ENCODE measurements around the gene POU6F2. TPM values are rescaled to one million over a fixed set of nuclear protein-coding genes. Genes with fewer than 3 reads are reported as not detected.

The POU6F2 gene
- total and polyA plus RNA-seq, 2 of the 4 experiments (the other 2 are of a cell fraction) = not detected

DNA sequence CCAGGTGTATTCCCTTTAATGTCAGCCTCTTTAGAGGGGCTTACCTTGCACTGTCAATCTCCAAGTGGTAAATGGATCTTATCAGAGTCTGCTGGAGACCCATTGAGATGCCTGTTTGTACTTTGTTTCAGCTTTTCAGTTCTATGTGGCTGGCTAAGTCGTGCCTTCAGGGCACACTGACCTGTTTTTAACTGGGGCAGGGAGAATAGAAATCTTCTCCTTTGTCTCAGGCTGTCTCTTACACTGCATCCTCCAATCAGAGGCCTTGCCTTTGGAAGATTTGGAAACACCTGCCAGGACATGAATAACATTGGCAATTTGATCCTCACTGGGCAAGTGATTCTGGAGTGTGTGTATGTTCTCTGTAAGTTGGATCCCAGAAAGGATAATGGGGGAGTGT lies 65.0 kb downstream of the POU6F2 start:
- WGBS, 2 experiments (ENCODE audit: extremely low coverage in 2 of 2, insufficient read length in 1 of 2) = no CpG with 5 or more reads among the region's 1 CpG
- dilution Hi-C loops (cut with HindIII; ENCODE audit: low sequenced_read_pairs, unreplicated experiment) = no loop called here
- POLR2A ChIA-PET (ENCODE audit: unreplicated experiment) = no interaction called here

More for the DNA sequence above, 65.0 kb downstream of the POU6F2 start:
- no peak overlapping the region for H3K14ac ChIP-seq (replicated peaks; ENCODE audit: low read depth, low read length)
- no peak overlapping the region for H4K91ac ChIP-seq (ENCODE audit: insufficient read depth, low read depth, low read length)
- H3K9ac ChIP-seq (ENCODE audit: low read depth, low read length) = no peak overlapping the region
- no peak overlapping the region for H2AK5ac ChIP-seq (ENCODE audit: low read depth, low read length)
- ATAC-seq (ENCODE audit: low read depth) (no peak), DNase-seq (no peak)
- TF ChIP-seq, protein P1, sequence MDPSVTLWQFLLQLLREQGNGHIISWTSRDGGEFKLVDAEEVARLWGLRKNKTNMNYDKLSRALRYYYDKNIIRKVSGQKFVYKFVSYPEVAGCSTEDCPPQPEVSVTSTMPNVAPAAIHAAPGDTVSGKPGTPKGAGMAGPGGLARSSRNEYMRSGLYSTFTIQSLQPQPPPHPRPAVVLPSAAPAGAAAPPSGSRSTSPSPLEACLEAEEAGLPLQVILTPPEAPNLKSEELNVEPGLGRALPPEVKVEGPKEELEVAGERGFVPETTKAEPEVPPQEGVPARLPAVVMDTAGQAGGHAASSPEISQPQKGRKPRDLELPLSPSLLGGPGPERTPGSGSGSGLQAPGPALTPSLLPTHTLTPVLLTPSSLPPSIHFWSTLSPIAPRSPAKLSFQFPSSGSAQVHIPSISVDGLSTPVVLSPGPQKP (IDR thresholded peaks at IDR 0.05; ENCODE audit: borderline replicate concordance, low read depth, low read length) = no peak
- no peak for TF ChIP-seq RFX5 (IDR thresholded peaks at IDR 0.05; ENCODE audit: low read depth, low read length)
- no peak for TF ChIP-seq FOS (IDR thresholded peaks at IDR 0.05; ENCODE audit: low read depth, low read length)
- TF ChIP-seq, protein P2, sequence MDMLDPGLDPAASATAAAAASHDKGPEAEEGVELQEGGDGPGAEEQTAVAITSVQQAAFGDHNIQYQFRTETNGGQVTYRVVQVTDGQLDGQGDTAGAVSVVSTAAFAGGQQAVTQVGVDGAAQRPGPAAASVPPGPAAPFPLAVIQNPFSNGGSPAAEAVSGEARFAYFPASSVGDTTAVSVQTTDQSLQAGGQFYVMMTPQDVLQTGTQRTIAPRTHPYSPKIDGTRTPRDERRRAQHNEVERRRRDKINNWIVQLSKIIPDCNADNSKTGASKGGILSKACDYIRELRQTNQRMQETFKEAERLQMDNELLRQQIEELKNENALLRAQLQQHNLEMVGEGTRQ (IDR thresholded peaks at IDR 0.05; ENCODE audit: low read depth, low read length) = no peak
- no peak for TF ChIP-seq MAFK (IDR thresholded peaks at IDR 0.05; ENCODE audit: low read depth, low read length)
- no peak for TF ChIP-seq MAZ (IDR thresholded peaks at IDR 0.05; ENCODE audit: borderline replicate concordance, low read depth, low read length)
- TF ChIP-seq RAD21 (IDR thresholded peaks at IDR 0.05; ENCODE audit: low read length) = no peak
- no peak for TF ChIP-seq SMC3 (IDR thresholded peaks at IDR 0.05; ENCODE audit: low read depth, low read length)
- no peak for TF ChIP-seq BHLHE40 (IDR thresholded peaks at IDR 0.05; ENCODE audit: low read depth, low read length)
- no peak for TF ChIP-seq RCOR1 (IDR thresholded peaks at IDR 0.05; ENCODE audit: insufficient replicate concordance, low read length)
- no peak for TF ChIP-seq MXI1 (IDR thresholded peaks at IDR 0.05; ENCODE audit: borderline replicate concordance, low read depth, low read length)
- TF ChIP-seq, protein P3, sequence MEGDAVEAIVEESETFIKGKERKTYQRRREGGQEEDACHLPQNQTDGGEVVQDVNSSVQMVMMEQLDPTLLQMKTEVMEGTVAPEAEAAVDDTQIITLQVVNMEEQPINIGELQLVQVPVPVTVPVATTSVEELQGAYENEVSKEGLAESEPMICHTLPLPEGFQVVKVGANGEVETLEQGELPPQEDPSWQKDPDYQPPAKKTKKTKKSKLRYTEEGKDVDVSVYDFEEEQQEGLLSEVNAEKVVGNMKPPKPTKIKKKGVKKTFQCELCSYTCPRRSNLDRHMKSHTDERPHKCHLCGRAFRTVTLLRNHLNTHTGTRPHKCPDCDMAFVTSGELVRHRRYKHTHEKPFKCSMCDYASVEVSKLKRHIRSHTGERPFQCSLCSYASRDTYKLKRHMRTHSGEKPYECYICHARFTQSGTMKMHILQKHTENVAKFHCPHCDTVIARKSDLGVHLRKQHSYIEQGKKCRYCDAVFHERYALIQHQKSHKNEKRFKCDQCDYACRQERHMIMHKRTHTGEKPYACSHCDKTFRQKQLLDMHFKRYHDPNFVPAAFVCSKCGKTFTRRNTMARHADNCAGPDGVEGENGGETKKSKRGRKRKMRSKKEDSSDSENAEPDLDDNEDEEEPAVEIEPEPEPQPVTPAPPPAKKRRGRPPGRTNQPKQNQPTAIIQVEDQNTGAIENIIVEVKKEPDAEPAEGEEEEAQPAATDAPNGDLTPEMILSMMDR (conservative IDR thresholded peaks at IDR 0.05; ENCODE audit: low read depth, low read length) = no peak
- TF ChIP-seq POLR2A (IDR thresholded peaks at IDR 0.05; ENCODE audit: low read depth, low read length) = no peak
- no peak for TF ChIP-seq CEBPB (IDR thresholded peaks at IDR 0.05; ENCODE audit: low read depth, low read length)
- TF ChIP-seq CHD1 (IDR thresholded peaks at IDR 0.05; ENCODE audit: low read depth, low read length) = no peak
- no peak for TF ChIP-seq NFE2L2 (IDR thresholded peaks at IDR 0.05; ENCODE audit: low read depth, low read length)
- H3K4me3 ChIP-seq (ENCODE audit: insufficient read depth, low read depth, low read length) = no peak overlapping the region
- no peak overlapping the region for H3K23ac ChIP-seq (ENCODE audit: low read depth, low read length)
- H4K5ac ChIP-seq (ENCODE audit: low read depth, low read length) = no peak overlapping the region
- H2BK120ac ChIP-seq (ENCODE audit: low read depth, low read length) = no peak overlapping the region
- BruUV-seq (replicated peaks) = no TSS peak
- H3K4me1 ChIP-seq (ENCODE audit: control insufficient read depth, insufficient read depth, low read length) = no peaks in the 10 kb centered on the region
- no peaks in the 10 kb centered on the region for H4K20me1 ChIP-seq (ENCODE audit: insufficient read depth, low read length)
- CTCF ChIA-PET = interaction anchor here (0.5 kb wide), 1 partner anchor 1986 kb away, joined by 3 read pairs; no protein-coding TSS in a partner anchor
- H2BK15ac ChIP-seq (ENCODE audit: low read depth, low read length) = no peak overlapping the region
- H3K9me3 ChIP-seq (ENCODE audit: control insufficient read depth, insufficient read depth, low read length) = no peaks in the 10 kb centered on the region
- H3K27me3 ChIP-seq (ENCODE audit: control insufficient read depth, insufficient read depth, low read length) = no peaks in the 10 kb centered on the region; the same call in 1 of the 2 replicates
- no peaks in the 10 kb centered on the region for H3K36me3 ChIP-seq (ENCODE audit: control insufficient read depth, insufficient read depth, low read length)
- in situ Hi-C loops (cut with MboI; ENCODE audit: low sequenced_read_pairs) = no loop called here
- no peaks in the 10 kb centered on the region for H3K79me1 ChIP-seq (ENCODE audit: low read depth in 1 of 2, low read length in 2 of 2)
- no peaks in the 10 kb centered on the region for H3K9me1 ChIP-seq (ENCODE audit: insufficient read depth, low read length)
- no peak overlapping the region for H3K27ac ChIP-seq (ENCODE audit: insufficient read depth, low read length)
- no peak overlapping the region for H3K56ac ChIP-seq (ENCODE audit: extremely low read depth, insufficient read depth, low read length)
- H3K4ac ChIP-seq (ENCODE audit: low read depth, low read length) = no peak overlapping the region
- no peak overlapping the region for H2BK5ac ChIP-seq (ENCODE audit: low read depth, low read length, poor library complexity, severe bottlenecking)
- H4K8ac ChIP-seq (ENCODE audit: low read depth in 2 of 2, low read length in 2 of 2) = no peak overlapping the region
- no peak overlapping the region for H2AK9ac ChIP-seq (replicated peaks; ENCODE audit: low read depth, low read length, poor library complexity)
- H2AFZ ChIP-seq (replicated peaks; ENCODE audit: low read length, poor library complexity) = no peak overlapping the region
- intact Hi-C loops (cut with micrococcal nuclease) = loop anchor here (10.0 kb wide), 1 partner anchor 248 kb away; no protein-coding TSS in a partner anchor
- H3K18ac ChIP-seq (ENCODE audit: low read depth, low read length) = no peak overlapping the region
- no peak overlapping the region for H3K4me2 ChIP-seq (ENCODE audit: low read depth, low read length)
- H2BK20ac ChIP-seq (ENCODE audit: low read depth, low read length) = no peak overlapping the region

Measured in IMR-90 (cell line).